Head of caudate nucleus (tissue), 42 donors: ENCODE results near the gene SPTSSB.

Source experiments
- DNase-seq, 42 donors: peaks; one replicate each; pipeline versions ENCODE4 v3.0.0 to v3.0.0-alpha.2; 2020 to 2021; ENCODE audit warnings: mixed read lengths in 7 of 42
- intact Hi-C: fragments of 100-400 bp; cut with DNase I; formaldehyde crosslinking; loops from one replicate; pipeline ENCODE4 v1.15.0; 2022

SPTSSB gene

GRCh38 chr3:161371441-161372320 is at the start of gene SPTSSB:
Gene SPTSSB (minus strand): TSS chr3:161371517. CDS start chr3:161346323, 25,194 bp downstream.
- intact Hi-C loops = no loop called here
- peak; percentile 5 to 88 (median 70) for DNase-seq

- intact Hi-C loops = loop anchor here (5.0 to 10.0 kb wide), 2 partner anchors 148 to 716 kb away; no protein-coding TSS in a partner anchor
- no peak for DNase-seq
These were observed 49.4 kb upstream of the SPTSSB start for GRCh38 chr3:161420746-161421145.

GRCh38 chr3:161419555-161420333 is 48.4 kb upstream of the SPTSSB start:
- intact Hi-C loops = loop anchor here (5.0 to 10.0 kb wide), 2 partner anchors 147 to 715 kb away; no protein-coding TSS in a partner anchor
- no peak for DNase-seq

- DNase-seq = no peak
- intact Hi-C loops = no loop called here
These were observed 44.4 kb upstream of the SPTSSB start for GRCh38 chr3:161415506-161416231.

- DNase-seq = no peak
- intact Hi-C loops = no loop called here
These were observed 43.6 kb upstream of the SPTSSB start for GRCh38 chr3:161414907-161415306.

- no peak for DNase-seq
- intact Hi-C loops = no loop called here
These were observed 42.5 kb upstream of the SPTSSB start for GRCh38 chr3:161413855-161414210.

GRCh38 chr3:161413127-161413854 is 42.0 kb upstream of the SPTSSB start:
- intact Hi-C loops = no loop called here
- peak in 37 of 42 donors; percentile 17 to 87 (median 52) for DNase-seq

- DNase-seq = no peak
- intact Hi-C loops = no loop called here
These were observed 40.8 kb upstream of the SPTSSB start for GRCh38 chr3:161412123-161412522.

GRCh38 chr3:161409858-161410257 is 38.5 kb upstream of the SPTSSB start:
- DNase-seq = no peak
- intact Hi-C loops = no loop called here

GRCh38 chr3:161409069-161409468 is 37.8 kb upstream of the SPTSSB start:
- intact Hi-C loops = no loop called here

GRCh38 chr3:161406594-161407555 is 35.6 kb upstream of the SPTSSB start:
- intact Hi-C loops = no loop called here
- DNase-seq = no peak

More at GRCh38 chr3:161409069-161409468, 37.8 kb upstream of the SPTSSB start:
- peak in 23 of 42 donors; percentile 10 to 72 (median 45) for DNase-seq

GRCh38 chr3:161405836-161406235 is 34.5 kb upstream of the SPTSSB start:
- intact Hi-C loops = no loop called here
- DNase-seq = no peak

- intact Hi-C loops = no loop called here
- no peak for DNase-seq
These were observed 33.8 kb upstream of the SPTSSB start for GRCh38 chr3:161405087-161405486.

- DNase-seq = no peak
- intact Hi-C loops = no loop called here
These were observed 31.9 kb upstream of the SPTSSB start for GRCh38 chr3:161403251-161403650.

GRCh38 chr3:161401389-161401788 is 30.1 kb upstream of the SPTSSB start:
- DNase-seq = no peak
- intact Hi-C loops = no loop called here

- no peak for DNase-seq
- intact Hi-C loops = no loop called here
These were observed 29.3 kb upstream of the SPTSSB start for GRCh38 chr3:161400650-161401049.

GRCh38 chr3:161395115-161396012 is 24.0 kb upstream of the SPTSSB start:
- no peak for DNase-seq
- intact Hi-C loops = no loop called here
